Measurements from ENCODE around the gene PRDM16. TPM values are rescaled to one million over a fixed set of nuclear protein-coding genes. Genes with fewer than 3 reads are reported as not detected.
A peak's percentile ranks its signal among the peaks of the same experiment; 100 is the strongest.

The PRDM16 gene
- total RNA-seq, 1 experiment from 2014 or later: not detected

DNA sequence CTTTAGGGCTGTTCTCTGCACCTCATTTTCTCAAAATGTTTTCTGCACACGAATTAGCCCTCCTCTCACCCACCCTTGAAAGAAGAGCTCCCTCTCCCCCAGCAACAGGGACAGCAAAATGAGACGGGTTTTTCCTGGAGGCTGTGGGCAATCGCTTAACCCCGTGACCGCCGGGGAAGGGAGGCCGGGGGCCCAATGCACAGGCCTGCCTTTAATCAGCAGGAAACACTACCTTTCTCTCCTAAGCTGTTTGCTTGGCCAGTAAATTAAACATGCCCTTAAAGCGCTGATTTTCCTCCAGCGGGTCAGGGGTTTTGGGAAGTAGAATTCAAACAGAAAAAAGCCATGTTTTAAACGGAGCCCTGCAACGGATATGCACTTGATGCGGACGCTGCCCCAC lies 114.4 kb downstream of the PRDM16 start:
- no peak for DNase-seq (ENCODE audit: low read depth)

DNA sequence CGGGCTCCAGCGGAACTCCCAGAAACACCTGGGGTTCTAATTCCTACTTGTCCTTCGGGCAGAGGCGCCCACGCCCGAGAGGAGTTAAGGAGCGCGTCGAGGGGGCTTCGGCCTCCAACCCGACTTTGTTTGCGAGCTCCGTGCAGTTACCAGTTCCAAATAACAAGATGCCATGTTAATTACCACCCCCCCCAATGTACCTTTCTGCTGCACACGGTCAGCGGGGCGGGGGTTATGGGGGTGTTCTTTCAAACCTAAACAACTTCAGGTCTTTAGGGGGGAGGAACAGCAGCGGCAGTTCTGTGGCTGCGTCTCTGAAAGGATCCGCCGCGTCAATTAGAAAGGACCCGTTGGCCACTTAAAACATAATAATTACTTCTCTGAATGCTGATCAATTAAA lies 114.8 kb downstream of the PRDM16 start:
- DNase-seq (ENCODE audit: low read depth): no peak

DNA sequence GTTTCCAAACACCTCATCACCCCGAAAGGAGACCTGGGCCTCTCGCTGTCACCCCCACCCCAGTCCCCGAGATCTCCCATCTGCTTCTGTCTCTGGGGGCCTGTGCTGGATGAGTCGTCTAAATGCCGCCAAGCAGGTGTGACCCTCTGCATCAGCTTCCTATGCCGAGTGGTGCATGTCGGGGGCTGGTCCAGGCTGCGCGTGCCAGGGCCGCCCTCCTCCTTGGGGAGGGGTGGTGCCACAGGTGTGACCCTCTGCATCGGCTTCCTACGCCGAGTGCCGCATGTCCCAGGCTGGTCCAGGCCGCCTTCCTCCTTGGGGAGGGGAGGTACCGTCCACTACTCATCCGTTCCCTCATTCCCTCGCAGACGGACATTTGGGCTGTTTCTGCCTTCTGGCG lies 115.7 kb downstream of the PRDM16 start:
- no peak for DNase-seq (ENCODE audit: low read depth)

DNA sequence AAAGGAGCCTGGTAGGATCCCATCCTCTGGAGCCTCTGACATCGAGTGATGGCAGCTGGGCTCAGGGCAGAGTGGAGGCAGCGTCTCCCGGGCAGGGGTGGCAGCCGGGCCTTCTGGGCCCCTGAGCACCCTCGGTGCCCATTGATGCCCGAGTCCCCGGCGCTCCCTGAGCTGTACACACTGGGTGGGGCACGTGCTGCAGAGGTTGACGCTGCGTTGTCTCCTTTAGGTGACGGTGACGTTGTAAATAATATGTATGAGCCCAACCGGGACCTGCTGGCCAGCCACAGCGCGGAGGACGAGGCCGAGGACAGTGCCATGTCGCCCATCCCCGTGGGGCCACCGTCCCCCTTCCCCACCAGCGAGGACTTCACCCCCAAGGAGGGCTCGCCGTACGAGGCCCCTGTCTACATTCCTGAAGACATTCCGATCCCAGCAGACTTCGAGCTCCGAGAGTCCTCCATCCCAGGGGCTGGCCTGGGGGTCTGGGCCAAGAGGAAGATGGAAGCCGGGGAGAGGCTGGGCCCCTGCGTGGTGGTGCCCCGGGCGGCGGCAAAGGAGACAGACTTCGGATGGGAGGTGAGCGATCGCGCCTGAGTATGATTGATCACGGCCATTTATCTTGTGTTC lies 117.0 kb downstream of the PRDM16 start:
- DNase-seq (ENCODE audit: low read depth): no peak

DNA sequence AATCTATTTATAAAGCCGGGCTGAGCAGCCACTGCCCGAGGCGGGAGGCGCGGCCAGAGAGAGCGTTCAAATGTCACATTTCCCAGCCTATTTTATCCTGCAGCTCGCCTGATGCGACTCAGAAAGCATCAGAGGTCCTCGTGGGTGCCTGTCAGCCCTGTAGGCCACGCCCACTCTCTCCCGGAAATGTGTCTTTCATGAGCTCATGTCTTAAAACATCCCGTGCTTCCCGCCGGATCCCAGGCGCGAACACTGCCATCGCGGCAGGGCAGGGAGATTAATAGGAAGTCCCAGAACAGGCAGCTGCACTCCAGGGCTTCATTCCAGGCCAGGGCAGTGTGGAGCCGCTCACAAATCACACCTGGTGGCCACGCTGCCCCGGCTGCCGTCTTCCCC lies 117.5 kb downstream of the PRDM16 start:
- DNase-seq (ENCODE audit: low read depth): peak; percentile 26

DNA sequence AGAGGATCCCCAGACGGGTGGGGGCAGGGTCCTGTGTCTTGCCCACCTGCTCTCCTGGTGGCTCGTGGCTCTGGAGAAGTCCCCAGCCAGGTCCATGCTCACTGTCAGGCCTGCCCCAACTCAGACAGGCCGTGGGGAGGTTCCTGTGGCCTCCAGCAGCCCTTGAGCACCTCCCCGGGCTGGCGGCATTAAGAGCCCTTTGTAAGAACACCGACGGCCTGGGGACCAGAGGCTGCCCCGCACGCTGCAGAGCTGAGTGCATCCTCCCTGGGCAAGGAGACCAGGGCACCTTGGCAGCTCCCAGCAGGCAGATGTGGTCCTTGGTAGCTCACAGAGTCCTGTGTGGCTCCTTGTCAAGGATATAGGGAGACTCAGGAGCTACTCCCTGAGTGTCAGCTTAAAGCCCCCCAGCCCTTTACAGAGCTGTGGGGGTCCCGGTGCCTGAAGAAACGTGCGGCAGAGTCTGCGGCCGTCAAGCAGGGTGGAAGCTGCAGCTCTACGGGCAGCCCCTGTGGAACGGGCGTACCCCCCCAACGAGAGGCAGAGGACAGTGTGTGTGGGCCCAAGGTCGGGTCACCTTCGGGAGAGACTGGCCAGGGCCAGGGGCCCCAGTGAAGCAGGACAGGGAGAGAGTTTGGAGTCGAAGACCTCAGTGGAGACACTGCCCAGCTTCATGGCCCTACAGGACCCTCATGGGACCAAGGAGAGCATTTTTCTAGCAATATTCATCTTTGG lies 118.6 kb downstream of the PRDM16 start:
- no peak for DNase-seq (ENCODE audit: low read depth)

DNA sequence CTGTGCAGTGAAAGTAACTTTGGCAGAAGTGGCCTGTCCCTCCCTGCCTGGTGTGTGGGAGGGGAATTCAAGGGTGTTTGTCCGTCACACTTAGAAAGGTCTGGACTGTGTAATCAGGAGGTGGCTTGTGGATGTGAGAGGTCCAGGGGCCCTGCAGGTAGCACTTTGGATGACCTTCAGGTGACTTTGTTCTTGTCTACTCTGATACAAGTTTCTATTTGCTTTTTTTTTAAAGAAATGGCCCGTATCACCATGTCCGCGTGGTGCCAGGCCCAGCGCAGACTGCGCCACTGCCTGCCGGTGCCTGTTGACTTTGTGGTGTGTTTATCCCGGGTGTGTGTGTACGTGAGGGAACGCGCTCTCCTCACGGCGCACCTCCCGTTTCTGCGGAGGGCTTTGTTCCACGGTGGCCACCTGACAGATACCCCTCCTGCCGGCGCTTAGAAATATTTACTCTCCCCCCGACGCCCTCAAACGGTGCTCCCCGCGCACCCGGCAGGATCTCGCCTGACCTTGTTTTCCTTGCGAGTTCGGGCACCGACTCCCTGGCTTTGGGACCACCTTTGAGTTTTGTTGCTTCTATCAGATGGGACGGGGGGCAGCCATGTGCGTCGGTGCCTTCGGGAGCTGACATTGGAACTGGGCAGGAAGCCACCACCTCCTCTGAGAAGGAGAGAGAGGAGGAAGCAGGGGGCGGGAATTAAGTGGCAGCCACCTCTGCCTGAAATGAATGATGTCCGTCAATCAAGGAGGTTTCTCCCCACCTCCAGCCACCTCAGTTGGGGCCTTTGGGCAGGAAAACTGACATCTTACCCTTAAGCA lies 119.4 kb downstream of the PRDM16 start:
- no peak for DNase-seq (ENCODE audit: low read depth)

DNA sequence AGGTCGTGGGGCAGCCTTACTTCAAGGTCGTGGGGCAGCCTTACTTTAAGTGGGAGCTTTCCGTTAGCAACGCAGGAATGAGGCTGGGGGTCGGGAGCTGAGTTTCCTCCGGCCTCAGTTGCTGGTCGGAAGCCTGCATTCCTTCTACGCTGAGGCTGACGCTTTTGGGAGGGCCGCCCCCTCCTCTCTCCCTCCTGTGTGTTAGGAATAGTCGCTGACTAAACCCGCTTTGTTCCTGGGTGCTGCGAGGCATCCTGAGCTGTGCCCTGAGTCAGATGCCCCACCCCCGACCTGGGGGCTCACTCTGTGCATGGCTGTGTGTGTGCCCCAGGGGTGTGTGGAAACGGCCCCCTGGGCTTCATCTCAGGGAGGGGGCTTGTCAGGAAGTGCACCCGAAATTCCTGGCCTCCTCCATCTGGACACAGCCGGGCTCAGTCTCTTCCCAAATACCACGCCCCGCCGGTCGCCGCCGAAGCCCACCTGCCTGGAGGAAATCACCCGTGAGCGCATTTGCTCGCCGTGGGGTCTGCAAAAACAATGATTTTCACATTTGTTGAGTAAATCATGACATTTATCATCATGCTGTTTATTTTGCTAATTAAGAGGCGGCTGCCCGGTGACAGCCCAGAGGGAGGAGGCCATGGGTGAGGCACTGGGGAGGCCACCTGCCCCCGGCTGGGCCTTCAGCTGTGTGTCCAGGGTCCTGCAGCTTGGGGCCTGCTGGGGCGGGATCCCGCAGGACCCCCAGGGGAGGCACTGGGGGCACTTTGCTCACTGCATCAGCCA lies 121.4 kb downstream of the PRDM16 start:
- no peak for DNase-seq (ENCODE audit: low read depth)

DNA sequence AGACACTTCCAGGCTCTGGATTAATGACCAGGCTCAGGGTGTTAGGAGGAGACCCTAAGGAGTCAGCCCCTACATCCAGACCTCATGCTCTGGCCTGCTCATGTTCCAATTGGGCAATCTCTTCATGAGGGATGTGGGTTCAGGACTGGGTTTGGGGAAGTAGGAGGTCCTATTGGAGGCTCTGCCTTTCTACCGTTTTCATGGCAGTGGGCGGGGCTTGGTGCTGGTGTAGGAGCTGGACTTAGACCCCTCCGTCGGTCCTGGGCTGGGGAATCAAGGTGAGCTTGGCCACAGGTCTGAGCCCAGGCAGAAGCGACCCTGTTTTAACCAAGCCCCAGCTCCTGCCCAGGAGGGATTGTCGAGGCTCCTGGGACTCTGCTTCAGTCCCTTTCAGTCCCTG lies 123.4 kb downstream of the PRDM16 start:
- no peak for DNase-seq (ENCODE audit: low read depth)

DNA sequence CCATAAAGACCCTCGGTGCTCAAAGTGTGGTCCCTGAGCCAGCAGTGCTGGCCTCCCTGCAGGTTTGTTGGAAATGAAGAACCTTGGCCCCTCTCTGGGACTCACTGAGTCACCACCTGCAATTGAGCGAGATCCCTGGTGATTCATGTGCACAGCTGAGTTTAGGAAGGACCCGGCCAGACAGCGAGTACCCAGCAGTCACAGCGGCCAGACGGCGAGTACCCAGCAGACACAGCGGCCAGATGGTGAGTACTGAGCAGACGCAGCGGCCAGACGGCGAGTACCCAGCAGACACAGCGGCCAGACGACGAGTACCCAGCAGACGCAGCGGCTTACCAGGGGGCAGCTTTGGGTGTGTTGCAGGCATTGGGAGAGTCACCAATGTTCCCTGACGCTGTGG lies 123.8 kb downstream of the PRDM16 start:
- DNase-seq (ENCODE audit: low read depth): peak; percentile 23

DNA sequence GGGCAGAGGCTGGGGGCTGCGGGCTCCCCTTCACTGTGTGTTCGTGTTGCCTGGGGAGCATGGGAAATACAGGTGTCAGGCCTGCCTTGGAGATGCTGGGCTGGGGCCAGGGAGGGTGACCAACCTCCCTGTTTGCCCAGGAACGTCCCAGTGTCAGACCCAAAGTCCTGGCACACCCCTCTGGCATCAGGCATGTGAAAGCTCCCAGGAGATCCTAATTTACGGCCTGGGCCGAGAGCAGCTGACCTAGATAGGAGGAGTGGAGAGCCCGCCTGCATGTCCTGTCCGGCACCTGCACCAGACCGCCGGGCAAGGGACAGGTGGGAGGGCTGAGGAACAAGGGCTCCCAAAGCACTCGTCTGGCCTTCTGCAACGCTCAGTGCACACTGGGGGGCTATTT lies 124.8 kb downstream of the PRDM16 start:
- DNase-seq (ENCODE audit: low read depth): no peak

DNA sequence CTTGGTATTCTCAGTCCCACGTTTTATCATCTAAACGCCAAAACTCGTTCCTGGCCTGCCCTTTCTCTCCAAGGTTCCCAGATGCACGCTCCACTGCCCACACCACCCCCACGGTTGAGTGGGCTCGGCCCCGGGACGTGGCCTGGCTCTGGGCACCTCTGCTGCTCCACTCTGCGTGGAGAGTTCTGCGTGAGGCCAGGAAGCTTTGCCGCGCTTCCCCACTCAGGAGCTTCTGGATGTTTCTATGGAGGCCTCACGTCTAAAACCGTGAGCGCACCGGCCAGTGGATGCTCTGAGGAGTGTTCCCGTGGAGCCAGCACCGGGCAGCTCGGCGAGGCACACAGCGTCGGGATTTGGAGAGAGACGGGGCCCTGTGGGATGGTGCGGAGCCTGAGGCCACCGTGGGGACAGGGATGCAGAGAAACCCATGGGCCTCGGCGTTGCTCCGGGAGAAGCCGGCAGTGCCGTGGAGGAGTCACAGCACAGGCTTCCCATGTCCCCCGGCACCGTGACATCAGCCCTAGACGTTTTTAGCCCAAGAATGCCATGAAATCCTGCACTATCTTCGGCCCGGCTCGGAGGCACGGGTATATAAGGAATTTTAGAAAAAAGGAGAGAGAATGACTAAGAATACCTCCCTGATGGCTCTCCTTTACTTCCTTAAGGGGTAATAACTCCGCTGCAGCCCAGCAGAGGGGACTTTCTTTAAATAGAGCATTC lies 125.9 kb downstream of the PRDM16 start:
- no peak for DNase-seq (ENCODE audit: low read depth)

DNA sequence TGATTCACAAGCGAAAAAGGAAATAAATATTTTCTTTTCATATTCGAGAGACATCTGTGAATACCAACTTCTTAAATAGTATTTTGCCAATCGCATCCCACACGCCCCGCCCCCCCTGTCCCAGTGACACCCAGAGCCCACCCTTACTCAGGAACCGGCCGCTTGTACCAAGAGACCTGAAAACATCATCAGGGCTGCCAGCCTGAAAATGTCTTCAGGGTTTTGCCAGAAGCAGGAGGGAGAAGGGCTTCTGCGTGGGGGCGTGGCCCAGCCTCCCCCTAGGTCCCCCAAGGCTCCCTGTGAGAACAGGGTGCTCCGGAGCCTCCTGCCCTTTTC lies 126.4 kb downstream of the PRDM16 start:
- DNase-seq (ENCODE audit: low read depth): no peak

DNA sequence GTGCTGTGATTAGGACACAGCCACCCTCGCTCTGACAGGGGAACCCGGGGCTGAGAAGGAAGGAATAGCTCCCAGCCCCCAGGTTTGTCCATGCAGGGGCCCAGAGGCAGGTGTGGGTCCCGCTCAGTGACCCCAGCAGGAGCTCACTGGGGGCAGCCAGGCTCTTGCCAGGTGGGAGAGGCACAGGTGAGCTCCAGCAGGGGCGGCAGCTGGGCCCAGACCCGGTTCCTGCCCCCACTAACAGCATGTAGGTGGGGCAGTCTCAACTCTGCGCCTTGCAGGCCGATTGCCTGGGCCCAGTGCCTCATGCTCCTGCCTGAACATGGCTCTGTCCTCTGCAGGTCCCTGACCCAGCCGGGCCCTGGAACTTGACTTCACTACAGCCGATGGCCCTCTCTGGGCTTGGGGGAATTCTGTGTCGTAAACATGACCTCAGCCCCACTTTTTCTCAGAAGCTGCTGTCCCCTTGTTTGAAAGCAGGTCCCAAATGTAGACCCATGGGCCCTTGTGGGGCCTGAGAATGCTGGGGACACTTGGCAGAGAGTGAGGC lies 127.0 kb downstream of the PRDM16 start:
- no peak for DNase-seq (ENCODE audit: low read depth)

DNA sequence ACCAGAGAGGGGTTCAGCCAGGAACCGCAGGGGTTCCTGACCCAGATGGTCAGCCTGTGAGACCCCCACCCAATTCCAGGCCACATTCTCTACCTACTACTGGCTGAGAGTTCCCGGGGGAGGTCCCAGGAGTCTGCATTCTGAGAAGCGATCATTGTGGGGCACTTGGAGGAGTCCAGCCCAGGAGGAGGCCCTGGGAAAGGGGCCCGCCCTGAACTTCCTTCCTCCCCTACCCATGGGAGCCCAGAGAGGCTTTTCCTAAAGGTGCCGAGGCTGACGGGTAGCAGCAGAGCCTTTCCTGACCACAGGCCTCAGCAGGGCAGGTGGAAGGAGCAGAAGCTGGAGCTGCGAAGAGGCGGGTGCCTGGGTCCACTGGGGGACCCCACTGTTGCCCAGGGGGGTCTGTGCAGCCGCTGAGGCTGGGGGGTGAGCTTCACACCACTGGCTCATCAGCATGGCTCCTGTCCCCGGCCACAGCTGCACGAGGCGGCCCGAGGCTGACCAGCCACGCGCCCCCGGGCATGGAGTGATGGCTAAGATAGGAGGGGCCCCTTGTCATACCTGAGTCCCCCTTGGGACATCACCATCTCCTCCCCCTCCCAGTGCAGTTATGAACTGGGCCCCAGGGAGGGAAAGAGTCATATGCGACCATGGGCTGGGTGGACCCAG lies 127.7 kb downstream of the PRDM16 start:
- no peak for DNase-seq (ENCODE audit: low read depth)

DNA sequence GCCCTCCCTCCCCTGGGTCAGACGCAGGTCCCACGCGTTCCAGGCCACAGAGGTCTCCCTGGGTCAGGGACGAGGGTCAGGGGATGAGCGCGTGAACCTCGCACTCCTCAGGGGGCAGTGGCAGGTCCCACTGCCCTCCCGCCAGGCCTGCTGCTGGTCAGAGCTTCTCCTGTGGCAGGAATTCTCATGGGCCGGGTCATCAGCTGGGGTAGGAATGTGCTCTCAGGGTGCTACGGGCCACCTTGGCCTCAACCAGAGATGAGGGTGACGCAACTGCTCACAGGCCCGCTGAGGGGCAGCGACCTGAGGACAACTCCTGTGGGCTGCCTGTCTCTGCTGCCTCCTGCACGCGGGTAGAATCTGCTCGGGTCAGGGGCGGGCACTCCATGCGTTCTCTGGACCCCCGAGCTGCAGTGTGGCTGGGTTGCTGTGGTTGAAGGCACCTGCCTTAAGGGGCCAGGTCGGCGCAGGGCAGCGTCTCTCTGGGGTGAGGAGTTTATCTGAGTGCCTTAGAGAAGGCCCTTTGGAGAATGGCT lies 128.8 kb downstream of the PRDM16 start:
- DNase-seq (ENCODE audit: low read depth): no peak

DNA sequence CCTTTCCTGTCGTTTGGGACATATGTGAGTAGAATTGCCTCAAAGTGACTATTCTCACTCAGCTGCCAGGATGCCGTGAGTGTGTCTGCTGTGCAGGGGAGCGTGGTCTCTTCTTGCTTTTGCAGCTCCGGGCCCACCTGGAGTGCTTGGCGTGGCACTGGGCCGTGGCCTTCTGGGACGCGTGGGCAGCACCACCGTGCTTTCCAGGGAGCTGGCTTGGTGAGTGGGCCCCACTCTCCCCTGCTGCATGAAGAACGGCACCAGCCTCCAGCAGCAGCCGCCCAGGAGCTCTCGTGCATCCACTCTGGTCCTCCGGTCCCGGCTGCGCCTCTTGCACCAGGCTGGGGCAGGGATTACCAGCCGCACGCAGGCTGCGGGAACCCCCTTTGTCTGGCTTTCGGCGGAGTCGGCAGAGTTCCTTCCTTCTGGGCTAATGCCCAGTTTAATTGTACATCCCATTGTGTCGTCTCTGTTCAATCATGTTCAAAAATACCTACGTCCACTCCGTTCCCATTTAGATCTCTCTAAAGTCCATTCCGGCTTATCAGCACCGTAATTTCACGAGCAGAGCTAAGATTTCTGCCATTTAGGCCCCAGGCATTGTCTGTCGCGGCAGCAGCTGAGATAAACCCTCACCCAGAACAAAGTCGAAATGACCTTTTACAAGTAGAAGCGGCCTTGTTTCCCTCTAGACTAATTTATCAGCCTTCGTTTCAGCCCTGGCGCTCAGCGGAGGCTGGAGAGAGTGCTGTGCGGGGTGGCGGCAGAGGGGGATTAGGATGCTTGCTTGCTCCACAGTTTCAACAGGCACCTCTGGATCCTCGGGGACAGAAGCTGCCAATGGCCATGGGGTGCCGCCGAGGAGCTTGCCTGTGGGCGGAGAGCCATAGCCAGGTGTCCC lies 129.6 kb downstream of the PRDM16 start:
- no peak for DNase-seq (ENCODE audit: low read depth)

DNA sequence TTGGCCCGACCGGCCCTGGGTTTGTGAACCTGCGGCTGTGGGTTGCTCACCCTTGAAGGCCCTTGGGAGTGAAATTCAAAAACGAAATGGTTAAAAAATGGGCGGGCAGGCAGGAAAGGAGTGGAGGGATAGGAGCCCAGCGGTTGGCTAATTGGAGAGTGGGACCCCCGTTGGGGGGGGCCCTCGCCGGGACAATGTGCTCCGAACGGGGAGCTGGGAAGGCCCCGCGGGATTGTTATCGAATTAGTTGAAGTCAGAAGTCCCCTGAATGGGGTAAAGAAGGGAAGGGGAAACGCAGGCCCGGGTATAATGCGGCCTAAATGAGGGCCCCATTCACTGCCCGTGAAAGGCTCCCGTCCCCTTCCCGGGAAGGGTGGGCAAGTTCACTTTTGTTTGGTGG lies 135.7 kb downstream of the PRDM16 start:
- DNase-seq (ENCODE audit: low read depth): no peak

DNA sequence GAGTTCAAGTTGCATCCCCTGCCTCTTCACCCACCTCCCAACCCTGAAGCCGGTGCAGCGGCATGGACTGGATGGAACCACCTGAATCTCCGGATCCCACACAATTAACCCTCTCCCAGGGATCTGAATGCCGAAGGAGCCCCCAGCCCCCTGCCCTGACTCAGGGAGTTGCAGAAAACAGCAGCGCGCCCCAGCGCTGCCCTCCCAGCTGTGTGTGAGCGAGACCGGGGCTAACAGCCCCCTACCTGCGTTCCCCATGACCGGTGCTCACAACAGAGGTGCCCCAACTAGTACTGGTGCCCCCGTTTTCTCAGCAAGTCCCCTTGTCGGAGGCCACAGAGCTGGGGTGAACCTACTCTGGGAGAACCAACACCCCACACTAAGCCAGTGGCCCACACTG lies 136.8 kb downstream of the PRDM16 start:
- DNase-seq (ENCODE audit: low read depth): no peak

All from RPMI7951 (cell line).